ENCODE results near the gene OSBPL9.
"Not testable (repeated sequence)": the region's sequence is repeated elsewhere in the genome, so short reads cannot be mapped to it uniquely, and the experiment has no call there.

The OSBPL9 gene

GRCh38 chr1:51605961-51606723 lies 10.8 kb upstream of the OSBPL9 start:
- no peak for DNase-seq (ENCODE audit: low read depth, low spot score)
- H3K27ac ChIP-seq = no peak overlapping the region

DNA sequence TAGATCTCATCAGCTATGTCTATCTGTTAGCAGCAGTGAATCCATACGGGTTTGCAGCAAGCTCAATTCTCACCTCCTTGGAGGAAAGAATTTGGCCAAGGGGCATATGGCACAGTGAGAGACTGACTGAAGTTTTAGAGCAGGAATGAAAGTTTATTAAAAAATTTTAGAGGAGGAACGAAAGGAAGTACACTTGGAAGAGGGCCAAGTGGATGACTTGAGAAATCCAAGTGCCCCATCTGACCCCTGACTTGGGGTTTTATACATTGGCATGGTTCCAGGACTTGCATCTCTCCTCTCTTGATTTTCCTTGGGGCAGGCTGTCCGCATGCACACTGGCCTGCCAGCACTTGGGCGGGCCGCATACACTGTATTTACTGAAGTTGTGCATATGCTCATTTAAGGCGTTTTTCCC lies 9.2 kb upstream of the OSBPL9 start:
- no peak overlapping the region for H3K27ac ChIP-seq
- DNase-seq (ENCODE audit: low read depth, low spot score) = no peak

DNA sequence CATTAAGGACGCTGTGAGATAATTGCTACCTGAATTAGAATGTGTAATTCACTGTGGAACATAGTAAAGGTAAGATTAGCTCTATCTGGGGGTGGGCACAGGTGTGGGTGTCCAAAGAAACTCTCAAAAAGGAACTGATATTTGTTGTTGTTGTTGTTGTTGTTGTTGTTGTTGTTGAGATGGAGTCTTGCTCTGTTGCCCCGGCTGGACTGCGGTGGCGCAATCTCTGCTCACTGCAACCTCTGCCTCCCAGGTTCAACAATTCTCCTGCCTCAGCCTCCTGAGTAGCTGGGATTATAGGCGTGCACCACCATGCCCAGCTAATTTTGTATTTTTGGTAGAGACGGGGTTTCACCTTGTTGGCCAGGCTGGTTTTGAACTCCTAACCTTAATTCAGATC lies 6.8 kb upstream of the OSBPL9 start:
- DNase-seq (ENCODE audit: low read depth, low spot score); H3K27ac ChIP-seq: not testable (repeated sequence)

DNA sequence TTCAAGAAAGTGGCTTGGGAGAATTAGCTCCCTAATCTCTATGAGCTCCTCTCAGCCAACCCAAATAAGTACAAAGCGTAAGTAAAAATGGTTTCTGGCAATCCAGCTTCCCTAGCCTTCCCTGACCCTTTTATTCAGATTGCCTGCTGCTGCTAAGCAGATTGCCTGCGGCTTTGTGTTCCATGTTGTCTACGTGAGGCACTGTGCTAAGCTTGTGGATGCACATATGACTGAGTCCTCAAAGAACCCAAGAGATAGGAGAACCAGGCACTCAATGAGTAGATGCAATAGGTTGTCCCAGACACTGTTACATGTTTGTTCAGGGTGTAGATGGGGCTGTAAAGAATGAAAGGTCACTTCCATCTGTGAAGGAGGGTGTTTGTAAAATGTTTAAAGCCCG lies 6.3 kb upstream of the OSBPL9 start:
- H3K27ac ChIP-seq = no peak overlapping the region
- DNase-seq (ENCODE audit: low read depth, low spot score) = no peak

- H3K27ac ChIP-seq = no peak overlapping the region
- DNase-seq (ENCODE audit: low read depth, low spot score) = no peak
Measured at GRCh38 chr1:51612447-51612961, 4.4 kb upstream of the OSBPL9 start.

- DNase-seq (ENCODE audit: low read depth, low spot score) = no peak
- H3K27ac ChIP-seq = no peak overlapping the region
Measured at GRCh38 chr1:51615780-51616291, 1.1 kb upstream of the OSBPL9 start.

GRCh38 chr1:51616490-51616889 lies 402 bp upstream of the OSBPL9 start:
- no peak for DNase-seq (ENCODE audit: low read depth, low spot score)
- no peak overlapping the region for H3K27ac ChIP-seq

- no peak overlapping the region for H3K27ac ChIP-seq
- DNase-seq (ENCODE audit: low read depth, low spot score) = no peak
Measured at GRCh38 chr1:51618715-51619114, 1.8 kb downstream of the OSBPL9 start.

DNA sequence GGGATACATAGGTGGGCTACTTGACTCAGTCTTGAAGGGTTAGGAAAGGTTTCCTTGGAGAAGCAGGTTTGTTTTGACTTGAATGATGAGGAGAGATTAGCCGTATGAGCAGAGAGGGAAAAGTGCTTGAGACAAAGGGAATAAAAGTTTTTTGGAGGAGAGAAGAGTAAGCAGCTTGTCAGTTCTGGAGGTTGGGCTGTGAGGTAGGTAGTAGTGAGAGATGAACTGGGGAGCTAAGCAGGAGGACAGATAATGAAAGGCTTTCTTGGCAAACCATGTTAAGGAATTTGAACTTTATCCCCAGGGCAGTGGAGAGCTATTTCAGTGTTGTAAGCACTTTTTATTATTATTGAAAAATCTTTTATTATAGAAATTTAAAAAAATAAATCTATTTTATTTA lies 3.6 kb downstream of the OSBPL9 start:
- DNase-seq (ENCODE audit: low read depth, low spot score) = no peak
- no peak overlapping the region for H3K27ac ChIP-seq

GRCh38 chr1:51621161-51621560 lies 4.3 kb downstream of the OSBPL9 start:
- peak overlapping the region; percentile 71 for H3K27ac ChIP-seq

DNA sequence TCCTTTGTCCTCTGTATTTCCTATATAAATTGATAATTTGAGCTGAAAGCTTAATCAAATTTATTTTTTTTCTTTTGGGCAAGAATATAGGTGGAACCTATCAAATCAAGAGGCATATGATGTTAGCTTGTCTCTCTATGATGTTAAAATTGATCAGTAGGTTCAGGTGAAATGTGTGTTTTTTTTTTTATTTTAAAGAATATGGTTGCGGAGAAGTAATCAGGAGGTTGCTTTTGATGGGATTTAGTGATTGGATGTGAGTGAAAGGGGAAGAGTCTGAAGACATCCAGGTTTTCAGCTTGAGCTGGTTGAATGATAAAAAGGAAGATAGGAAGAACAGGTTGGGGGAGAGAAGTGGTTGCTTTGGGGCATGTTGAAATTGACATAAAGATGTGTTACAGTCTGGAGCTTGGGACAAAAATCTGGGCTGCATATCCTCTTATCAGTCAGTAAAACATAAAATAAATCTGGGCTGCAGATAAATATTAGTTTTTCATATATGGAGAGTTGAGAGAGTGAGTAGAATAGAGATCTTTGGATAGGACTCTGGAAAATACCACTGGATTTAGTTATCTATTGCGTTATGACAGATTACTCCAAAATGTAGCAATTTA lies 5.1 kb downstream of the OSBPL9 start:
- no peak for DNase-seq (ENCODE audit: low read depth, low spot score)
- H3K27ac ChIP-seq = peak overlapping the region; percentile 71

More at GRCh38 chr1:51621161-51621560, 4.3 kb downstream of the OSBPL9 start:
- DNase-seq (ENCODE audit: low read depth, low spot score) = no peak

- peak; percentile 86 for DNase-seq (ENCODE audit: low read depth, low spot score)
- peak overlapping the region; percentile 71 for H3K27ac ChIP-seq
Measured at GRCh38 chr1:51622455-51622913, 5.6 kb downstream of the OSBPL9 start.

- peak overlapping the region; percentile 71 for H3K27ac ChIP-seq
- DNase-seq (ENCODE audit: low read depth, low spot score) = no peak
Measured at GRCh38 chr1:51623025-51623424, 6.1 kb downstream of the OSBPL9 start.

- no peak for DNase-seq (ENCODE audit: low read depth, low spot score)
- peak overlapping the region; percentile 71 for H3K27ac ChIP-seq
Measured at GRCh38 chr1:51623450-51623849, 6.6 kb downstream of the OSBPL9 start.

GRCh38 chr1:51624855-51625254 lies 8.0 kb downstream of the OSBPL9 start:
- peak overlapping the region; percentile 25 for H3K27ac ChIP-seq

GRCh38 chr1:51627672-51628071 lies 10.8 kb downstream of the OSBPL9 start:
- no peak for DNase-seq (ENCODE audit: low read depth, low spot score)
- H3K27ac ChIP-seq = no peak overlapping the region

More at GRCh38 chr1:51624855-51625254, 8.0 kb downstream of the OSBPL9 start:
- DNase-seq (ENCODE audit: low read depth, low spot score) = no peak

DNA sequence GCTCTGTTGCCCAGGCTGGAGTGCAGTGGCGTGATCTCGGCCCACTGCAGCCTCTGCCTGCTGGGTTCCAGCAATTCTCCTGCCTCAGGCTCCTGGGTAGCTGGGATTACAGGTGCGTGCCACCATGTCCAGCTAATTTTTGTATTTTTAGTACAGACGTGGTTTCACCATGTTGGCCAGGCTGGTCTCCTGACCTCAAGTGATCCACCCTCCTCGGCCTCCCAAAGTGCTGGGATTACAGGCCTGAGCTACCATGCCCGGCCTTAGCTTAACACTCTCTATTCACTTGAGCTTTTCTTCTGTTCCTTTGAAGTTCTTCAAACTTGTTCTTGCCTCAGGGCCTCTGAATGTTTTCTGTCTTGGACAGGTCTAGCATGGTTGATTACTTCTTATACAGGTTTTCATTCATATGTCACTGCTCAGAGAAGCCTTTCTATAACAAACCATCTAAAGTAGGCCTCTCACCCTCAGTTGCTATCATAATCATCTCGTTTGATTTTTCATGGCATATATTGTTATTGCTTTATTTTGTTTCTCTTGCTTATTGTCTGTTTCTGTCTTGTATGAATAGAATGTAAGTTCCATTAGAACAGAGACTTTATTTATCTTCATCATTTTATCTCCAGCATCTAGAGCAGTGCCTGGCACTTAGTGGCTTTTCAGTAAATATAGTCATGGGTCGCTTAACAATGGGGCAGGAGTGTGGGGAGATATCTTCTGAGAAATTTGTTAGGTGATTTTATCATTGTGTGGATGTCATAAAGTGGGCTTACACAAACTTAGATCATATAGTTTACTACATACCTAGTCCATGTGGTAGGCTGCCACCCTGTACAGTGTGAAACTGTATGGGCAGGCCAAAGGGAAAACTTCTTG lies 12.1 kb downstream of the OSBPL9 start:
- DNase-seq (ENCODE audit: low read depth, low spot score) = no peak
- H3K27ac ChIP-seq = no peak overlapping the region

DNA sequence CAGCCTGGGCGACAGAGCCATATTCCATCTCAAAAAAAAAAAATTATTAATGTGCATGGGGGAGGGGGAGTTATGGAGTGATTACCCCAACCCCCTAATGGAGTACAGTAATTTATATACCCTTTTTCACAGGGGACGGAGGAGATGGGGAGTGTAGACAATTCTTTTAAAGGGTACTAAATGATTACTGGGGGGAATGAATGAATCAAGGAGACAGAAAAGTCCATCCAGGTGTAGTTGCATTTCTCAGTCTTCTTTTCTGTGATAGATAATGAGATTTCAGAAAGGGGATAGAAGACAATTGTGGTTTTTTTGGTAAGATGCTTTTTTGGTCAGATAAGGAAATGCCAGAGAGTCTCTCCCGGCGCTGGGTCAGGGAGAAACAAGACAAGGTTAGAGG lies 13.0 kb downstream of the OSBPL9 start:
- no peak for DNase-seq (ENCODE audit: low read depth, low spot score)
- H3K27ac ChIP-seq = no peak overlapping the region

- H3K27ac ChIP-seq = no peak overlapping the region
- DNase-seq (ENCODE audit: low read depth, low spot score) = no peak
Measured at GRCh38 chr1:51630393-51630792, 13.5 kb downstream of the OSBPL9 start.

DNA sequence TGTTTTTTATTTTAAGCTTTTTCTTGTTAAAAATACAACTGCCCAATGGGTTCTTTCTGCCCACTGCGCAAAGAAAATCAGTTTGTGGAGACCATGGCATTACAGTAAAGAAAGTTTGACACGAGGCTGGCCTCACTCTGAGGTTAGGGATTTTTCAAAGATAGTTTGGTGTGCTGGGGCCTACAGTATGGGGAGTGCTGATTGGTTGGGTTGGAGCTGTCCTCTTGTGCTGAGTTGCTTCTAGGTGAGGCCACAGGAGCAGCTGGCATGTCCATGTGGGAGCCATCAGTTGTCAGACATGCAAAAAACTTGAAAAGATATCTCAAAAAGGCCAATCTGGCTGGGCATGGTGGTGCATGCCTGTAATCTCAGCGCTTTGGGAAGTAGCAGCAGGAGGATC lies 14.0 kb downstream of the OSBPL9 start:
- no peak overlapping the region for H3K27ac ChIP-seq
- no peak for DNase-seq (ENCODE audit: low read depth, low spot score)
